T-helper 1 cell (primary cell): Measurements from ENCODE around the gene TCTN2.

Source experiments
- DNase-seq, 5 donors: peaks; one replicate each; pipeline ENCODE4 v3.0.0-alpha.2; 2012 to 2020

Gene TCTN2

GRCh38 chr12:123686636-123687190 is 15.8 kb downstream of the TCTN2 start:
- DNase-seq, result no peak

GRCh38 chr12:123690191-123690840 is 19.4 kb downstream of the TCTN2 start:
- no peak for DNase-seq

- no peak for DNase-seq
Measured at GRCh38 chr12:123696207-123696606, 25.3 kb downstream of the TCTN2 start.

DNA sequence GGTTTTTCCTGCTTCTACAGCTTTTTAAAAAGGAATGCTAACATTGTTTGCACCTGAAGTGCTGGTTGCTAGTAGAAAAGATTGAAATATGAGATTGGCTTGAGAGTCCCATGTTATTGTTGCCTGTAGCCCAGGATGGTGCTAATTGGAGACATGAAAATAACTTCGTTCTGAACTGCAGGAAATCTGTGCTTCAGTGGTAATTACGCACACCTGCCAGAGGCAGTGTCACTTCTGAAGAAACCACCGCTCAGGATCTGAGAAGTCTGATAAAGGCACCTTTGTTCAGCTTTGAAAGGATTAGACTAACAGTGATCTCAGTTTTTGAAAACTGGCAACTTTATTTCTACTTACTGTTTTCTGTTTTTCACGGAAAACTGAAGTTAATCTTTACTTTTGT is 25.7 kb downstream of the TCTN2 start:
- DNase-seq, result no peak

GRCh38 chr12:123705935-123706334 is 35.0 kb downstream of the TCTN2 start:
- DNase-seq, result no peak

- no peak for DNase-seq
Measured at GRCh38 chr12:123707466-123707865, 36.6 kb downstream of the TCTN2 start.

GRCh38 chr12:123712780-123713319 is 41.9 kb downstream of the TCTN2 start:
- peak in 1 of 5 donors; percentile 3 for DNase-seq

GRCh38 chr12:123713398-123713797 is 42.5 kb downstream of the TCTN2 start:
- peak in 1 of 5 donors; percentile 9 for DNase-seq

DNA sequence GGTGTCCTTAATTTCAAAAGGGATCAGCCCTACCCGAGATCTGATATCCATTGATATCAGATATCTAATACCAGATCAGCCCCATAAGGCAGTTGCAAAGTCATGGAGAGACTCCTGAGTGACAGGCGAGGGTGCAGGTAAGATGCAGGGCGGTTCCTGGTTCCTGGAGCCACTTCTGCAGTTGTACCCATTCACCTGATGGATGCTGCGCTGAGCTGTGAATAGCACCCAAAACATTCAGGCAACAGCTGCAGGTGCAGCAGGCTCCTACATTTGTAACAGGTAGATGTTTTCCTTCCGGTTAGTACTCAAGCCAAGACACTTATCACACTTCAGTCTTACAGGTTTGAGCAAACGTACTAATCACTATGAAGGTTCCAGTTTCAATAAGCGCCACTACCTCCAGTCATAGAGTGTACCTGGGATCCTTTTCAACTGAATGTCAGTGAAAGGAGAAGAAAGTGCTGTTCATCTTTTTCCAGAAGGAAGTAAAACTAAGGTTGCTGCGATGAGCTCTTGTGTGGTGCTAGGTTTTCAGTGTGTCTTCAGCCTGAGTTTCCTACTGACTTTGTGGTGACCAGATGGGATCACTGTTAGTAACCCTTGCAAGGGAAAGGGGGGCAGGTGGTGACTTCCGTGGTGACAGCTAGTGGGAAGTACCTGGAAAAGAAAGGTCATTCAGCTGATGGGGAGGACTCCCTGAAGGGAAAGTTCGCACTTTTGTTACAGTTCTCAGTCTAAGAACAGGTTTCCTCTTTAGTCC is 43.1 kb downstream of the TCTN2 start:
- peak in 1 of 5 donors; percentile 20 for DNase-seq

DNA sequence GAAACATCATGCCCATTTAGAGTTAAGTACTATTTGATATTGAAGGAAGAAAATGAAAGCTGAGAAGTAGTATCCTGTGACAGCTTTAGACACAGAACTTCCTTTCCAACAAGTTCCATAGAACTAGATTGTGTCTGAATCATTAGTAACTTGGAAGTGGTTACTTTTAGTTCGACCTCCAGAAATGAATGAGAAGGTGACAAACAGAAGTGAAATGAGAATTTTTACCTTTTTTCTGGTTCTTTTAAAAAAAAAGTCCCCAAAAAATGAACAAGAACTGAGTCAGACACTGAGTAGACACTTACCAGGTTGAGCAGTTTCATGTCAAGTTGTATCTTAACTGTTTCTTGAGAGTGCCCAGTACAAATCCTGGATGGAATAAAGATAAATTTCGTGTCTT is 44.3 kb downstream of the TCTN2 start:
- DNase-seq, result peak in 1 of 5 donors; percentile 20

GRCh38 chr12:123717350-123717749 is 46.4 kb downstream of the TCTN2 start:
- DNase-seq, result no peak

DNA sequence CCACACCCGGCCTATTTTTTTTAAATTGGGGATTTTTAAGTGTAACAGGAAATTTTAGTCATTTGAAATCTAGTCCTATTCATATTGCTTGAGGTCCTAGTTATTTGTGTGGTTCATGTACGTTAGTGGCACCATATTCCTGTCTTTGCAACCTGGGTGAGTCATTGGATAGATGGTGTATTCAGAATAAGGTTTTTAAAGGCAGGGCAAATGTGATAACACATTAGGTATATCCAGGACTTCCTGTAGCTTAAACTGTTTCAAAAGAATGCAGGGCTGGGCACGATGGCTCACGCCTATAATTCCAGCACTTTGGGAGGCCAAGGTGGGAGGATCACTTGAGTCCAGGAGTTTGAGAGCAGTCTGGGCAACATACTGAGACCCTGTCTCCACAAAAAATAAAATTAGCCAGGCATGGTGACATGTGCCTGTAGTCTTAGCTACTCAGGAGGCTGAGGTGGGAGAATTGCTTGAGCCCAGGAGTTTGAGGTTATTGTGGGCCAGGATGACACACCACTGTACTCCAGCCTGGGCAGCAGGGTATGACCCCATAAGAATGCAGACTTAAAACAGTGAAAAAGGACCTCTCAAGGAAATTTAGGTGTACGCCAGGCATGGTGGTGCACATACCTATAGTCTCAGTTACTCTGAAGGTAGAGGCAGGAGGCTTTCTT is 49.4 kb downstream of the TCTN2 start:
- no peak for DNase-seq

DNA sequence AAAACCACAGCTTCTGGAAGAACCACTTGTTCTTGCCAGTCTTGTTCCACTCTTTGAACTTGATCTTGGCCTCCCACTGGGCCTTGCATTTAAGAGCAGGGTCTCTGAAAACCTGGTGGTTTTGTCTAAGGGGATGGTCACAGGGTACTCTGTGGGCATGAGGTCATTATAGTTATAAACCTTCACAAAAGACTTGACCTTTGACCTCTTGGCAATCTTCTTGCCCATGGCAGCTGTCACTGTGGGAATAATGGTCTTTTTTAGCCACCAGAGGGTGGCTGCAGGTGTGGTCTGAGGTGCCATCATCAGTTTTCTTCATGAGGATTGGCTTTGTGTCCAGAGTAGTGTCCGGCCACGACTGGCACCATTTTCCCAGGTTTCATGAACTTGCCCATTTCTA is 50.3 kb downstream of the TCTN2 start:
- DNase-seq, result no peak

DNA sequence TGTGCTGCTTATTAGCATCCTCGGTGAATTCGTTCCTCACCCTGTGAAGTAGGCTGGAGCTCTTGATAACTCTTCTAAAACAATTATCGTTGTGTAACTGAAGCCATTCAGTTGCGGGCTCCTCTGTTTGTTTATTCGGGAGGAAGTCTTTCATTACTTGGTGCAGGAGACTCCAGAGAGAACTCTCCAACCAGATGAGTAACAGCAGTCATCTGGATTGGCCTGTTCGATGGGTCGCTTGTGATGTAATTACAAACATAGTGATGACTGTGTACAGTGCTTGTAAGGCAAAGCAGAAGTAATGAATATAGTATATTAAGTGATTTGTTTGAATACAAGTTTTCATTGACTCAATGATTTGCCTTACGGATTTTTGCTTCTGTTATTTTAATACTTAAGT is 52.1 kb downstream of the TCTN2 start:
- DNase-seq, result no peak

GRCh38 chr12:123723765-123724164 is 52.9 kb downstream of the TCTN2 start:
- peak in 1 of 5 donors; percentile 31 for DNase-seq

- no peak for DNase-seq
Measured at GRCh38 chr12:123726244-123726643, 55.3 kb downstream of the TCTN2 start.

- DNase-seq, result no peak
Measured at GRCh38 chr12:123726962-123727361, 56.0 kb downstream of the TCTN2 start.

DNA sequence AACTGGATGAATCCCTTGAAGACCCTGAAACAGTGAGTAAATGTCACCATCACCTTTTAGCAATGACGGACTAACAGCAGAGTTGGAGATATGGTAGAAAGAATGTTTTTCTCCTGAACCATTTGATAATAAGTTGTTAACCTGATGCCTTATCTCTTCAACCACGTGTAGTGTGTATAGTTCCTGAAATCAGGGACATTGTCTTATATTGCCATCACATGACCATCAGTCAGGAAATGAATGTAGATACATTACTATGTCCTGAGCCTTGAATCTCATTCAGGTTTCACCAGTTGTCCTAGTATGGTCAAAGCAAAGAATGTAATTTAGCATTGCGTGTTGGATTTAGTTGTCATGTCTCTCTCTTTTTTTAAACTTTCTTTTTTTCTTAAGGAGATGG is 57.0 kb downstream of the TCTN2 start:
- DNase-seq, result no peak

- no peak for DNase-seq
Measured at GRCh38 chr12:123731596-123731995, 60.7 kb downstream of the TCTN2 start.

- DNase-seq, result no peak
Measured at GRCh38 chr12:123732251-123732650, 61.3 kb downstream of the TCTN2 start.

GRCh38 chr12:123733229-123733628 is 62.3 kb downstream of the TCTN2 start:
- DNase-seq, result no peak

DNA sequence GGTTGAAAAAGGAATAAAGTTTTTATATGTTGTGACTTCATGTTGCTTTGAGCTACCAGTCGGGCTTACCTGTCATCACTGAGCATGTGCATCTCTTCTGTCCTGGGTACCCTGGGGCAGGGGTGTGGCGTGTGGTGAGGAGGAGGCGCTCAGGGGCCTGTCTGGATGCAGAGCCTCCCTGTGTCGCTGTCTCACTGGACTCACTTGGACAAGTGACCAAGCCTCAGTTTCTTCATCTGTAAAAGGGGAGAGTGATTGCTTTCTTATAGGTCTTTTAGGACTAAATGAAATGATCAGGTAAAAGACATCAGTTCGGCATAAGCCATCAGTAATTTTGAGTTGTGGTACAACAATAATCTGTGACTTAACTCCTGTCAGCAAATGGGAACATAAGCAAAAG is 63.4 kb downstream of the TCTN2 start:
- no peak for DNase-seq

DNA sequence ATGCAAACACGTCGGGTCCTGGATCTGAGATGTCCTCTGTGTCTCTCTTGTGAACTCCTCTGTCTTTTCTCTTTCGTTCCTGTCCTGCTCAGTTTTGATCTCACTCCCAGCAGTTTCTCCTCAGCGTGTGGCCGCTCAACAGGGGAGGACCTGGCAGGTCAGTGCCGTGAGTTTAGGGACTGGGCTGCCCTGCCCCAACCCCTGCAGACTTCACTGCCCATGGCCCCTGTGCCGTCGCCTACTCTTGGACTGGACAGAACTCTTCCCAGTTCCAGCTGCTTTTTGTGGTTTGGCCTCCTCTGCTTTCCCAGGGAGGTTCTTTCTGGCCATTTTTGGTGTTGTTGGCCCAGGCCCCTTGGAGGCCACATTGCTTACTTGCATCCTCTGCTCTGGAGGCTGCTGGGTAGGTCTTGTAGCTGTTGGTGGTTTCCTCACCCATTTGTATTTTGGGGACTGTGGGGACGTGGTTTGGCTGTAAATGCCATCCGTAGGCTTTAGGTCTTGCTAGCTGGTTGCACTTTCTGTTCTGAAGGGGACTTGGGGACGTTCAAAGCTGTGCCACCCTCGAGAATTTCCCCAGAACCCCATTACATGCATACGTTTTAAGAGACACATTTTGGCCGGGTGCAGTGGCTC is 71.1 kb downstream of the TCTN2 start:
- peak in 1 of 5 donors; percentile 17 for DNase-seq
